Loucy (cell line): ENCODE data around the gene TUB.

Experiments
- CTCF ChIP-seq: fragments of 200-600 bp; sonication (generic); conservative IDR thresholded peaks from 2 replicates; pipeline ENCODE4 v1.5.1; 2014; ENCODE audit warnings: mild to moderate bottlenecking, antibody characterized with exemption, low read length
- EZH2phosphoT487 ChIP-seq: fragments of 200-600 bp; IDR thresholded peaks from 2 replicates; pipeline ENCODE4 v1.6.1; 2018; ENCODE audit warnings: antibody characterized with exemption, mild to moderate bottlenecking, moderate library complexity, borderline replicate concordance

- TF ChIP-seq CTCF, result no peak
- TF ChIP-seq EZH2phosphoT487, result no peak
Observed at GRCh38 chr11:8105133-8105532, 24.1 kb downstream of the TUB start.
